ENCODE results near the gene MPDZ.

The MPDZ gene

GRCh38 chr9:13078164-13078563, 201.3 kb downstream of the MPDZ start:
- H3K4me2 ChIP-seq, result no peak overlapping the region
- no peak for TF ChIP-seq CTCF (conservative IDR thresholded peaks at IDR 0.05; ENCODE audit: low read depth, low read length)
- no peaks in the 10 kb centered on the region for H3K36me3 ChIP-seq (ENCODE audit: insufficient read depth)
- no peaks in the 10 kb centered on the region for H4K20me1 ChIP-seq (ENCODE audit: insufficient read depth)
- H3K27ac ChIP-seq, result no peak overlapping the region
- H3K4me1 ChIP-seq (ENCODE audit: low read depth, poor library complexity, severe bottlenecking), result no peaks in the 10 kb centered on the region
- no peaks in the 10 kb centered on the region for H3K79me2 ChIP-seq (ENCODE audit: insufficient read depth, low read depth)
- no peak overlapping the region for H3K9ac ChIP-seq
- H2AFZ ChIP-seq (ENCODE audit: low read depth), result no peak overlapping the region
- no peaks in the 10 kb centered on the region for H3K27me3 ChIP-seq (ENCODE audit: insufficient read depth, low read depth)
- H3K4me3 ChIP-seq (IDR thresholded peaks at IDR 0.05; ENCODE audit: insufficient read depth, low read depth, low read length), result no peak overlapping the region

- Histone ChIP-seq H2AFZ (ENCODE audit: low read depth) (no peak overlapping the region), H3K36me3 (ENCODE audit: insufficient read depth) (no peaks in the 10 kb centered on the region), H4K20me1 (ENCODE audit: insufficient read depth) (no peaks in the 10 kb centered on the region), H3K9ac (no peak overlapping the region), H3K4me3 (IDR thresholded peaks at IDR 0.05; ENCODE audit: insufficient read depth, low read depth, low read length) (no peak overlapping the region), H3K4me2 (no peak overlapping the region), H3K79me2 (ENCODE audit: insufficient read depth, low read depth) (no peaks in the 10 kb centered on the region), H3K4me1 (ENCODE audit: low read depth, poor library complexity, severe bottlenecking) (no peaks in the 10 kb centered on the region), H3K27ac (no peak overlapping the region), H3K27me3 (ENCODE audit: insufficient read depth, low read depth) (no peaks in the 10 kb centered on the region)
- no peak for TF ChIP-seq CTCF (conservative IDR thresholded peaks at IDR 0.05; ENCODE audit: low read depth, low read length)
Measured at GRCh38 chr9:13076616-13077015, 202.9 kb downstream of the MPDZ start.

GRCh38 chr9:13071921-13072320, 207.6 kb downstream of the MPDZ start:
- H3K79me2 ChIP-seq (ENCODE audit: insufficient read depth, low read depth), result no peaks in the 10 kb centered on the region
- H4K20me1 ChIP-seq (ENCODE audit: insufficient read depth), result no peaks in the 10 kb centered on the region
- no peak overlapping the region for H3K9ac ChIP-seq
- no peaks in the 10 kb centered on the region for H3K36me3 ChIP-seq (ENCODE audit: insufficient read depth)
- H2AFZ ChIP-seq (ENCODE audit: low read depth), result no peak overlapping the region
- no peak overlapping the region for H3K4me3 ChIP-seq (IDR thresholded peaks at IDR 0.05; ENCODE audit: insufficient read depth, low read depth, low read length)
- H3K27me3 ChIP-seq (ENCODE audit: insufficient read depth, low read depth), result no peaks in the 10 kb centered on the region
- no peak for TF ChIP-seq CTCF (conservative IDR thresholded peaks at IDR 0.05; ENCODE audit: low read depth, low read length)
- H3K4me2 ChIP-seq, result no peak overlapping the region
- H3K4me1 ChIP-seq (ENCODE audit: low read depth, poor library complexity, severe bottlenecking), result no peaks in the 10 kb centered on the region
- H3K27ac ChIP-seq, result no peak overlapping the region

GRCh38 chr9:13070612-13071595, 208.6 kb downstream of the MPDZ start:
- no peak overlapping the region for H2AFZ ChIP-seq (ENCODE audit: low read depth)
- H3K4me1 ChIP-seq (ENCODE audit: low read depth, poor library complexity, severe bottlenecking), result no peaks in the 10 kb centered on the region
- no peak overlapping the region for H3K4me3 ChIP-seq (IDR thresholded peaks at IDR 0.05; ENCODE audit: insufficient read depth, low read depth, low read length)
- H3K27ac ChIP-seq, result no peak overlapping the region
- no peaks in the 10 kb centered on the region for H3K79me2 ChIP-seq (ENCODE audit: insufficient read depth, low read depth)
- no peak overlapping the region for H3K9ac ChIP-seq
- H3K36me3 ChIP-seq (ENCODE audit: insufficient read depth), result no peaks in the 10 kb centered on the region
- H4K20me1 ChIP-seq (ENCODE audit: insufficient read depth), result no peaks in the 10 kb centered on the region
- H3K4me2 ChIP-seq, result no peak overlapping the region
- H3K27me3 ChIP-seq (ENCODE audit: insufficient read depth, low read depth), result no peaks in the 10 kb centered on the region
- TF ChIP-seq CTCF (conservative IDR thresholded peaks at IDR 0.05; ENCODE audit: low read depth, low read length), result no peak
